ENCODE measurements around the gene SKA2. TPM values are rescaled to one million over a fixed set of nuclear protein-coding genes. Genes with fewer than 3 reads are reported as not detected.

The SKA2 gene
- total and polyA plus RNA-seq, 2 of the 8 experiments (the other 6 are each of a cell fraction or from before 2014, with no cell fraction given), result 15.6 to 95.8 TPM

- H3K9ac ChIP-seq (replicated peaks in 1 of 4; ENCODE audit: extremely low read depth in 1 of 4, low read depth in 3 of 4, low read length in 3 of 4), result no peak overlapping the region
- H3K9me3 ChIP-seq (ENCODE audit: insufficient read depth in 2 of 2, low read depth in 1 of 2, low read length in 1 of 2), result no peaks in the 10 kb centered on the region
- ChIA-PET POLR2A (ENCODE audit: partially characterized antibody) (interaction anchor here (2.1 kb wide), 1 partner anchor 16 kb away, joined by 9 read pairs; no protein-coding TSS in a partner anchor), CTCF (ENCODE audit: partially characterized antibody) (no interaction called here)
- H3K56ac ChIP-seq (replicated peaks; ENCODE audit: insufficient read length, low read depth, low read length), result no peak overlapping the region
- no peak overlapping the region for H3K14ac ChIP-seq (ENCODE audit: insufficient read length)
- no peak overlapping the region for H3K27ac ChIP-seq (ENCODE audit: low read depth, low read length)
- WGBS, 2 experiments (ENCODE audit: extremely low coverage in 1 of 2, insufficient coverage in 1 of 2, insufficient read length in 1 of 2, insufficient replicate concordance in 2 of 2, low coverage in 1 of 2, low lambda C conversion rate in 2 of 2, missing lambda C conversion rate in 1 of 2), result 79% methylated on average over 1 of the region's 1 CpG; no CpG with 5 or more reads in 1 of the 2 experiments
- no peak overlapping the region for H2BK20ac ChIP-seq (ENCODE audit: low read length)
- H3K23me2 ChIP-seq (ENCODE audit: low read depth, low read length), result no peaks in the 10 kb centered on the region
- peaks cover 2 to 7% of the 10 kb centered on the region in 2 experiments for H4K20me1 ChIP-seq (replicated peaks in 1 of 2; ENCODE audit: control insufficient read depth in 1 of 2, insufficient read depth in 2 of 2, low read length in 2 of 2)
- peaks cover 4 to 86% of the 10 kb centered on the region in 2 experiments; a peak in 3 of 4 replicates for H3K79me2 ChIP-seq (ENCODE audit: control insufficient read depth in 1 of 2, insufficient read depth in 2 of 2, low read length in 2 of 2)
- H3K27me3 ChIP-seq (replicated peaks in 1 of 4; ENCODE audit: control insufficient read depth in 3 of 4, extremely low read depth in 1 of 4, insufficient read depth in 3 of 4, low read length in 3 of 4), result no peaks in the 10 kb centered on the region
- H3K4ac ChIP-seq (replicated peaks; ENCODE audit: insufficient read length, low read depth, low read length), result no peak overlapping the region
- no peak overlapping the region for H4K8ac ChIP-seq (ENCODE audit: extremely low read depth, insufficient read depth, low read length)
- H3K4me1 ChIP-seq (replicated peaks in 1 of 4; ENCODE audit: control insufficient read depth in 3 of 4, insufficient read depth in 4 of 4, low read length in 3 of 4), result peaks cover 0 to 3% (median 0%) of the 10 kb centered on the region in 4 experiments; a peak in 1 of 7 replicates
- no peak overlapping the region for H4K5ac ChIP-seq (ENCODE audit: insufficient read length, low read depth, low read length)
- no peak overlapping the region for H2BK5ac ChIP-seq (ENCODE audit: low read depth, low read length)
- no peak overlapping the region for H4K91ac ChIP-seq (replicated peaks; ENCODE audit: insufficient read length, low read length)
- H3K36me3 ChIP-seq (ENCODE audit: control insufficient read depth in 2 of 4, insufficient read depth in 4 of 4, low read length in 3 of 4), result peaks cover 0 to 3% (median 0%) of the 10 kb centered on the region in 4 experiments; a peak in 1 of 8 replicates
- H2AK5ac ChIP-seq (ENCODE audit: low read depth, low read length), result no peak overlapping the region
- H3K4me3 ChIP-seq (ENCODE audit: extremely low read depth in 1 of 4, insufficient read depth in 2 of 4, low read depth in 3 of 4, low read length in 4 of 4), result no peak overlapping the region
- no peak overlapping the region for H3K4me2 ChIP-seq (ENCODE audit: insufficient read depth in 1 of 2, low read depth in 2 of 2, low read length in 2 of 2)
- no peak for DNase-seq (ENCODE audit: low read depth in 1 of 2, low spot score in 2 of 2)
- no peak for FAIRE-seq
- peaks cover 2% of the 10 kb centered on the region; the same call in 1 of the 2 replicates for H3K79me1 ChIP-seq (ENCODE audit: low read depth, low read length)
- no peak overlapping the region for H2BK15ac ChIP-seq (ENCODE audit: low read length)
- no peak overlapping the region for H2BK120ac ChIP-seq (replicated peaks; ENCODE audit: low read depth, low read length)
- H3K18ac ChIP-seq (ENCODE audit: extremely low read depth, low read length), result no peak overlapping the region
- H3K23ac ChIP-seq (ENCODE audit: insufficient read length), result no peak overlapping the region
- no peak overlapping the region for H2AFZ ChIP-seq (ENCODE audit: low read length)
- no peak overlapping the region for H2BK12ac ChIP-seq (ENCODE audit: low read depth, low read length)
- no peak for TF ChIP-seq JUN (IDR thresholded peaks at IDR 0.05; ENCODE audit: low read depth, low read length)
- TF ChIP-seq SIRT6 (IDR thresholded peaks at IDR 0.05; ENCODE audit: low read length), result no peak
- TF ChIP-seq TBP (IDR thresholded peaks at IDR 0.05; ENCODE audit: low read depth, low read length), result no peak
- TF ChIP-seq, protein P1, sequence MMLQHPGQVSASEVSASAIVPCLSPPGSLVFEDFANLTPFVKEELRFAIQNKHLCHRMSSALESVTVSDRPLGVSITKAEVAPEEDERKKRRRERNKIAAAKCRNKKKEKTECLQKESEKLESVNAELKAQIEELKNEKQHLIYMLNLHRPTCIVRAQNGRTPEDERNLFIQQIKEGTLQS (IDR thresholded peaks at IDR 0.05; ENCODE audit: insufficient read depth, low read depth, low read length), result no peak
- TF ChIP-seq NRF1 (IDR thresholded peaks at IDR 0.05; ENCODE audit: low read depth, low read length), result no peak
- TF ChIP-seq SAP30 (IDR thresholded peaks at IDR 0.05; ENCODE audit: insufficient read depth, insufficient replicate concordance, low read length), result no peak
- no peak for TF ChIP-seq ATF2 (IDR thresholded peaks at IDR 0.05; ENCODE audit: low read length)
- TF ChIP-seq PHF8 (conservative IDR thresholded peaks at IDR 0.05; ENCODE audit: low read depth, low read length), result no peak
- TF ChIP-seq SIN3A (conservative IDR thresholded peaks at IDR 0.05 in 1 of 2, IDR thresholded peaks at IDR 0.05 in 1 of 2; ENCODE audit: low read depth in 1 of 2, low read length in 2 of 2), result no peak
- TF ChIP-seq TAF1 (IDR thresholded peaks at IDR 0.05; ENCODE audit: low read depth, low read length), result no peak
- no peak for TF ChIP-seq MAFK (IDR thresholded peaks at IDR 0.05; ENCODE audit: low read depth, low read length)
- no peak for TF ChIP-seq TAF7 (optimal IDR thresholded peaks at IDR 0.05; ENCODE audit: borderline replicate concordance, low read depth, low read length)
Measured at GRCh38 chr17:59141860-59142259, 13.1 kb downstream of the SKA2 start.
